Muscle layer of colon (tissue), 2 donors: ENCODE data around the gene BST1.

Experiments used
- H3K27ac ChIP-seq: one replicate; pipeline ENCODE4 v1.7.0; 2013; ENCODE audit warnings: low read depth, mild to moderate bottlenecking, low read length, moderate library complexity
- H3K27me3 ChIP-seq, 2 donors: one replicate each; pipeline ENCODE4 v1.7.0; 2013; ENCODE audit warnings: low read length in 2 of 2, mild to moderate bottlenecking in 2 of 2; ENCODE audit not compliant: insufficient read depth in 2 of 2, control insufficient read depth in 1 of 2
- H3K36me3 ChIP-seq: one replicate; pipeline ENCODE4 v1.7.0; 2013; ENCODE audit warnings: mild to moderate bottlenecking, low read length; ENCODE audit not compliant: insufficient read depth
- H3K4me1 ChIP-seq: one replicate; pipeline ENCODE4 v1.7.0; 2013; ENCODE audit warnings: mild to moderate bottlenecking, low read length; ENCODE audit not compliant: insufficient read depth
- H3K4me3 ChIP-seq, 2 donors: one replicate each; pipeline ENCODE4 v1.7.0; 2013; ENCODE audit warnings: low read length in 2 of 2, low read depth in 1 of 2, mild to moderate bottlenecking in 1 of 2, moderate library complexity in 1 of 2
- H3K9ac ChIP-seq: one replicate; pipeline ENCODE4 v1.7.0; 2013; ENCODE audit warnings: low read length
- H3K9me3 ChIP-seq: one replicate; pipeline ENCODE4 v1.7.0; 2013; ENCODE audit warnings: mild to moderate bottlenecking, low read length
- donor health status: abdominal sarcoma.
- donor health status: Adenocarcinoma of cecum.

Gene BST1

GRCh38 chr4:15736514-15737050 is 33.7 kb downstream of the BST1 start:
- Histone ChIP-seq H3K4me1 (no peaks in the 10 kb centered on the region), H3K27ac (no peak overlapping the region), H3K4me3 (no peak overlapping the region), H3K27me3 (no peaks in the 10 kb centered on the region), H3K9ac (no peak overlapping the region), H3K36me3 (no peaks in the 10 kb centered on the region), H3K9me3 (no peaks in the 10 kb centered on the region)

DNA sequence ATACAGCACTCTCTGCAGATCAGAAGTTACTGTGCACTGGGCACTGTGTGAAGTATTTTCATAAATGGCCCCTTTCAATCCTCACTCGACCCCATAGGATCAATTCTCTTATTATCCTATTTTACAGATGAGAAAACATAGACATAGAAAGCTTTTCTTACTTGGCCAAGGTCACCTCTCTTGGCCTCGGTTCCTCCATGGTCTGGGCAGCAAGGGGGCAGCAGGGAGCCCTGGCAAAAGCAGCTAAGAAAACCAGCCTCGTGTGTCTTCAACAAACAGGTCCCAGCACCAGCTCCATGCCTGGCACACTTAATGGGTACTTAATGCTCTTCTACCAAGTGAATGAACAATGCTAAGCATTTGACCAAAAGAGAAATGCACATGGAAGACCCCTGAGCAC is 34.4 kb downstream of the BST1 start:
- Histone ChIP-seq H3K27me3 (no peaks in the 10 kb centered on the region), H3K27ac (no peak overlapping the region), H3K9me3 (no peaks in the 10 kb centered on the region), H3K36me3 (no peaks in the 10 kb centered on the region), H3K4me1 (no peaks in the 10 kb centered on the region), H3K4me3 (no peak overlapping the region), H3K9ac (no peak overlapping the region)

GRCh38 chr4:15738877-15739276 is 36.0 kb downstream of the BST1 start:
- Histone ChIP-seq H3K36me3 (no peaks in the 10 kb centered on the region), H3K4me1 (no peaks in the 10 kb centered on the region), H3K27ac (no peak overlapping the region), H3K27me3 (no peaks in the 10 kb centered on the region), H3K9me3 (no peaks in the 10 kb centered on the region), H3K4me3 (no peak overlapping the region), H3K9ac (no peak overlapping the region)

- no peaks in the 10 kb centered on the region for H3K4me1 ChIP-seq
- H3K27me3 ChIP-seq: no peaks in the 10 kb centered on the region
- H3K27ac ChIP-seq: no peak overlapping the region
- no peaks in the 10 kb centered on the region for H3K36me3 ChIP-seq
- no peak overlapping the region for H3K4me3 ChIP-seq
- H3K9ac ChIP-seq: no peak overlapping the region
- no peaks in the 10 kb centered on the region for H3K9me3 ChIP-seq
Measured at GRCh38 chr4:15740764-15741404, 38.0 kb downstream of the BST1 start.

DNA sequence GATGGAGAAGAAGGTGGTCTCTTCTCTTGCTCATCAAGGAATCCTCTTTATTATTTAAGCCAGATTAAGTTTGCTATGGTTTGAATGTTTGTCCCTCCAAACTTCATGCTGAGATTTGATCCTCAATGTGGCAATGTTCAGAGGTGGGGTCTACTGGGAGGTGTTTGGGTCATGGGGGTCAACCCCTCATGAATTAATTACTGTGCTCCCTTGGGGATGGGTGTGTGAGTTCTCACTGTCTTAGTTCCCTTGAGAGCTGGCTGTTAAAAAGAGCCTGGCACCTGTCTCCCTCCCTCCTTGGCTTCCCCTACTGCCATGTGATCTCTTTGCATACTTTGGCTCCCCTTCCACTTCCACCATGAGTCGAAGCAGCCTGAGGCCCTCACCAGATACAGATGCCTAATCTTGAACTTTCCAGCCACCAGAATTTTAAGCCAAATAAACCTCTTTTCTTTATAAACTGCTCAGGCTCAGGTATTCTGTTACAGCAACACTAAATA is 39.3 kb downstream of the BST1 start:
- no peaks in the 10 kb centered on the region for H3K9me3 ChIP-seq
- H3K4me1 ChIP-seq: no peaks in the 10 kb centered on the region
- no peak overlapping the region for H3K4me3 ChIP-seq
- H3K27me3 ChIP-seq: no peaks in the 10 kb centered on the region
- H3K36me3 ChIP-seq: no peaks in the 10 kb centered on the region
- H3K27ac ChIP-seq: no peak overlapping the region
- H3K9ac ChIP-seq: no peak overlapping the region

GRCh38 chr4:15742637-15743036 is 39.8 kb downstream of the BST1 start:
- Histone ChIP-seq H3K27ac (no peak overlapping the region), H3K27me3 (no peaks in the 10 kb centered on the region), H3K9ac (no peak overlapping the region), H3K4me1 (no peaks in the 10 kb centered on the region), H3K36me3 (no peaks in the 10 kb centered on the region), H3K4me3 (no peak overlapping the region), H3K9me3 (no peaks in the 10 kb centered on the region)

DNA sequence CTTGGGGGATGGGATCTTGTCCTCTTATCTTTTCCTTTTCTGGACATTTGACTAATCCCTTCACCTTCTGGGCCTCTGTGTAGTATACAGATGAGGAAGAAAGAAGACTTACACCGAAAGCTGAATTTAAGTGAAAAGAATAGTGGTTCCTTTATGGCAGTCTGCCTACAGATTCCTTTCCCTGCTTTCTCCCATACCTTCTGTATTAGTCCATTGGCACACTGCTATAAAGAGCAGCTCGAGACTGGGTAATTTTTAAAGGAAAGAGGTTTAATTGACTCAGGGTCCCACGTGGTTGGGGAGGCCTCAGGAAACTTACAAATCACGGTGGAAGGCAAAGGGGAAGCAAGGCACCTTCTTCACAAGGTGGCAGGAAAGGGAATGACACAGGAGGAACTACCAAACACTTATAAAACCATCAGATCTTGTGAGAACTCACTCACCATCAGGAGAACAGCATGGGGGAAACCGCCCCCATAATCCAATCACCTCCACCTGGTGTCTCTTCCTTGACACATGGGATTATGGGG is 41.2 kb downstream of the BST1 start:
- Histone ChIP-seq H3K27me3 (no peaks in the 10 kb centered on the region), H3K36me3 (no peaks in the 10 kb centered on the region), H3K9me3 (no peaks in the 10 kb centered on the region), H3K4me3 (no peak overlapping the region), H3K27ac (no peak overlapping the region), H3K9ac (no peak overlapping the region), H3K4me1 (no peaks in the 10 kb centered on the region)

DNA sequence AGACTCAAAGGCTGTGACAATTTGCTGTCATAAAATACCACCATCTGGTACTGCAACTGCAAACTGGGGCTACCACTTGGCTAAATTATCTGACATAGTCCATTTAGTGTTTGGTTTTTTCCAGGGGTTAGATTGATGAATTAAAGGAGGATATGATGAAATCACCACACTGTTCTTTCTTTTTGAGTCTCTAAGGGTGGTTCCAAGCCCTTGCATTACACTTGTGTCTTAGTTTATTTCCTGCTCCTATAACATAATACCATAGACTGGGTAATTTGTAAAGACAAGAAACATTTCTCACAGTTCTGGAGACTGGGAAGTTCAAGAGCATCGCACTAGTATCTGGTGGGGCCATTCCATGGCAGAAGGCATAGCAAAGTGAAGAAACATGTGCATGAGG is 43.2 kb downstream of the BST1 start:
- no peaks in the 10 kb centered on the region for H3K9me3 ChIP-seq
- no peak overlapping the region for H3K4me3 ChIP-seq
- no peaks in the 10 kb centered on the region for H3K27me3 ChIP-seq
- H3K4me1 ChIP-seq: no peaks in the 10 kb centered on the region
- no peak overlapping the region for H3K9ac ChIP-seq
- no peaks in the 10 kb centered on the region for H3K36me3 ChIP-seq
- no peak overlapping the region for H3K27ac ChIP-seq

GRCh38 chr4:15749001-15749400 is 46.1 kb downstream of the BST1 start:
- no peak overlapping the region for H3K9ac ChIP-seq
- no peaks in the 10 kb centered on the region for H3K4me1 ChIP-seq
- no peak overlapping the region for H3K27ac ChIP-seq

DNA sequence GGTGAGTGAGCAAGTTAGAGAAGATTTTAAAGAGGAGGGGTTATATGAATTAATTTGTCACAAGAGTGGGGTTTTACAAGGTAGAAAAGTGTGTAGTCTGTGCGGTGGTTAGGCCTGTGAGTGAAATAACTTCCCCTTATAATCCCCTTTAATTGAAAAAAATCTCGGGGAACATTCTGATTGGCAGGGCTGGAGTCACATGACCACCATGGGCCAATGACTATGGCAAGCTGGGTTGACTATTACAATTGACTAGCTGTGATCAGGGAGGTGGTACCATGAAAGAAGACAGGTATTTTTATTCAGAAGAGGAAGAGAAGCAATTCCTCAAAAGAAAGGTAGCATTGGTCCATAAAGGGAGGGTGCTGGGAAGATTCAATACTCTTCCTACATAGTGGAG is 48.3 kb downstream of the BST1 start:
- Histone ChIP-seq H3K27me3 (no peaks in the 10 kb centered on the region), H3K9ac (no peak overlapping the region), H3K4me3 (no peak overlapping the region), H3K9me3 (no peaks in the 10 kb centered on the region), H3K4me1 (no peaks in the 10 kb centered on the region), H3K36me3 (no peaks in the 10 kb centered on the region), H3K27ac (no peak overlapping the region)

More at GRCh38 chr4:15749001-15749400, 46.1 kb downstream of the BST1 start:
- Histone ChIP-seq H3K4me3 (no peak overlapping the region), H3K9me3 (no peaks in the 10 kb centered on the region), H3K36me3 (no peaks in the 10 kb centered on the region), H3K27me3 (no peaks in the 10 kb centered on the region)

DNA sequence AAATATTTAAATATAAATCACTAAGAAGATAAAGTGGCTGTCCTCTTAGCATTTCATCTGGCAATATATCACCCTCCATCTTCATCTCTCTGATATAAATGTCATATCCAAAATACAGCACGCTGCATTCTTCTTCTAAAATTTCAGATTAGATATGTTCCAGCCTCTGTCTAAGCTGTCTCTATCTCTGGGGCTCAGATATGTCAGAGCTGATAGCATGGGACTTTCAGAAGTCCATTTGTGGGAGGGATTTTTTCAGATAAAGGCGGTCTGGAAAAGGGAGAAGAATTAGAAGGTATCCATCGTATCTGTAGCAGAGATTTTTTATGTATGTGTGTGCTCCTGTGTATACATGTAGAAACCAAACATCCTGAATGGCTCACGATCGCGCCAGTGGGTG is 50.2 kb downstream of the BST1 start:
- Histone ChIP-seq H3K9ac (no peak overlapping the region), H3K27me3 (no peaks in the 10 kb centered on the region), H3K4me1 (no peaks in the 10 kb centered on the region), H3K27ac (no peak overlapping the region), H3K4me3 (no peak overlapping the region), H3K9me3 (no peaks in the 10 kb centered on the region), H3K36me3 (no peaks in the 10 kb centered on the region)

GRCh38 chr4:15753786-15754185 is 50.9 kb downstream of the BST1 start:
- H3K27ac ChIP-seq: no peak overlapping the region
- H3K27me3 ChIP-seq: no peaks in the 10 kb centered on the region
- H3K4me3 ChIP-seq: no peak overlapping the region
- no peaks in the 10 kb centered on the region for H3K9me3 ChIP-seq
- no peaks in the 10 kb centered on the region for H3K4me1 ChIP-seq
- H3K9ac ChIP-seq: no peak overlapping the region
- H3K36me3 ChIP-seq: no peaks in the 10 kb centered on the region
